ENCODE results near the gene SEMA5B.

Gene SEMA5B

GRCh38 chr3:123019591-123019990 lies 8.0 kb downstream of the SEMA5B start:
- H3K4me3 ChIP-seq (ENCODE audit: low read depth, low read length): no peak overlapping the region
- no peak for TF ChIP-seq CTCF (IDR thresholded peaks at IDR 0.05; ENCODE audit: borderline replicate concordance, insufficient read depth, low read depth, low read length)

GRCh38 chr3:123019161-123019560 lies 8.4 kb downstream of the SEMA5B start:
- H3K4me3 ChIP-seq (ENCODE audit: low read depth, low read length): no peak overlapping the region
- no peak for TF ChIP-seq CTCF (IDR thresholded peaks at IDR 0.05; ENCODE audit: borderline replicate concordance, insufficient read depth, low read depth, low read length)

GRCh38 chr3:123018683-123019082 lies 8.9 kb downstream of the SEMA5B start:
- no peak for TF ChIP-seq CTCF (IDR thresholded peaks at IDR 0.05; ENCODE audit: borderline replicate concordance, insufficient read depth, low read depth, low read length)
- H3K4me3 ChIP-seq (ENCODE audit: low read depth, low read length): no peak overlapping the region

- TF ChIP-seq CTCF (IDR thresholded peaks at IDR 0.05; ENCODE audit: borderline replicate concordance, insufficient read depth, low read depth, low read length): no peak
Measured at GRCh38 chr3:123015596-123015995, 12.0 kb downstream of the SEMA5B start.

GRCh38 chr3:123013876-123014275 lies 13.7 kb downstream of the SEMA5B start:
- H3K4me3 ChIP-seq (ENCODE audit: low read depth, low read length): no peak overlapping the region
- TF ChIP-seq CTCF (IDR thresholded peaks at IDR 0.05; ENCODE audit: borderline replicate concordance, insufficient read depth, low read depth, low read length): no peak

More at GRCh38 chr3:123015596-123015995, 12.0 kb downstream of the SEMA5B start:
- no peak overlapping the region for H3K4me3 ChIP-seq (ENCODE audit: low read depth, low read length)

- no peak for TF ChIP-seq CTCF (IDR thresholded peaks at IDR 0.05; ENCODE audit: borderline replicate concordance, insufficient read depth, low read depth, low read length)
- no peak overlapping the region for H3K4me3 ChIP-seq (ENCODE audit: low read depth, low read length)
Measured at GRCh38 chr3:123012652-123013051, 14.9 kb downstream of the SEMA5B start.

GRCh38 chr3:123011447-123011846 lies 16.1 kb downstream of the SEMA5B start:
- no peak for TF ChIP-seq CTCF (IDR thresholded peaks at IDR 0.05; ENCODE audit: borderline replicate concordance, insufficient read depth, low read depth, low read length)

More at GRCh38 chr3:123011447-123011846, 16.1 kb downstream of the SEMA5B start:
- no peak overlapping the region for H3K4me3 ChIP-seq (ENCODE audit: low read depth, low read length)
